Measurements from ENCODE around the gene NAV1. TPM values are rescaled to one million over a fixed set of nuclear protein-coding genes. Genes with fewer than 3 reads are reported as not detected.
A peak's percentile ranks its signal among the peaks of the same experiment; 100 is the strongest.
"Not testable (repeated sequence)": the region's sequence is repeated elsewhere in the genome, so short reads cannot be mapped to it uniquely, and the experiment has no call there.

Gene NAV1
- 1 to 10 TPM in 2 of 4 donors, under 1 TPM in 2; 0.67 to 6.4 (median 3.4) TPM for polyA plus RNA-seq
- long read RNA-seq, donor 1, result 0 reads
- long read RNA-seq, donor 2, result 0 reads
- long read RNA-seq, donor 3, result 0 reads
- long read RNA-seq, donor 4, result 0 reads
- long read RNA-seq, donor 5, result 0 reads
- long read RNA-seq, donor 6, result 0 reads
- long read RNA-seq, donor 7, result 0 reads
- long read RNA-seq, donor 8, result 0 reads
- long read RNA-seq, donor 9, result 0 reads
- long read RNA-seq, donor 10, partial matches to known transcripts, result 5 of 5 reads
- long read RNA-seq, donor 10, other reads (novel, unspliced or antisense), result 0 of 5 reads

- H3K27ac ChIP-seq (ENCODE audit: low read depth in 1 of 3, low read length in 2 of 3), result peak within 1 kb of the TSS in 2 of 3 donors; percentile 43 to 72
- DNase-seq, result peak in 1 of 2 donors; percentile 64
- FAIRE-seq, result no peak
- peaks cover 1 to 62% (median 2%) of the 10 kb centered on the region in 3 donors for H3K27me3 ChIP-seq (ENCODE audit: control insufficient read depth in 3 of 3, insufficient read depth in 3 of 3, low read length in 3 of 3)
- H3K4me3 ChIP-seq (ENCODE audit: low read depth in 1 of 3, low read length in 3 of 3), result peak within 1 kb of the TSS; percentile 25 to 51 (median 48)
- no peaks in the 10 kb centered on the region for H3K9me3 ChIP-seq (ENCODE audit: control insufficient read depth in 2 of 2, insufficient read depth in 1 of 2, low read depth in 1 of 2, low read length in 1 of 2)
- no peaks in the 10 kb centered on the region for H3K36me3 ChIP-seq (ENCODE audit: control insufficient read depth in 3 of 3, insufficient read depth in 2 of 3, low read depth in 1 of 3, low read length in 3 of 3)
- WGBS, 3 donors, result 1% methylated on average over 52 to 93 of the region's 93 CpGs
- peaks cover 0 to 19% (median 2%) of the 10 kb centered on the region in 3 donors for H3K4me1 ChIP-seq (ENCODE audit: control insufficient read depth in 3 of 3, insufficient read depth in 2 of 3, low read depth in 1 of 3, low read length in 2 of 3)
Observed at GRCh38 chr1:201538612-201539551, at the start of gene NAV1. Gene NAV1 (plus strand): TSS chr1:201539127. CDS start chr1:201622885, 83,758 bp downstream.

GRCh38 chr1:201489643-201490261, 49.2 kb upstream of the NAV1 start:
- DNase-seq (no peak), FAIRE-seq (no peak)
- no peak overlapping the region for H3K4me3 ChIP-seq (ENCODE audit: low read depth in 1 of 3, low read length in 3 of 3)
- peaks cover 0 to 4% of the 10 kb centered on the region in 2 donors for H3K9me3 ChIP-seq (ENCODE audit: control insufficient read depth in 2 of 2, insufficient read depth in 1 of 2, low read depth in 1 of 2, low read length in 1 of 2)
- peaks cover 3 to 81% (median 6%) of the 10 kb centered on the region in 3 donors for H3K36me3 ChIP-seq (ENCODE audit: control insufficient read depth in 3 of 3, insufficient read depth in 2 of 3, low read depth in 1 of 3, low read length in 3 of 3)
- peaks cover 0 to 17% (median 3%) of the 10 kb centered on the region in 3 donors for H3K4me1 ChIP-seq (ENCODE audit: control insufficient read depth in 3 of 3, insufficient read depth in 2 of 3, low read depth in 1 of 3, low read length in 2 of 3)
- peak overlapping the region in 1 of 3 donors; percentile 67 for H3K27ac ChIP-seq (ENCODE audit: low read depth in 1 of 3, low read length in 2 of 3)
- 88 to 95% (median 92%) methylated on average over 6 of the region's 6 CpGs for WGBS, 3 donors
- H3K27me3 ChIP-seq (ENCODE audit: control insufficient read depth in 3 of 3, insufficient read depth in 3 of 3, low read length in 3 of 3), result no peaks in the 10 kb centered on the region

- Histone ChIP-seq H3K9me3 (ENCODE audit: control insufficient read depth in 2 of 2, insufficient read depth in 1 of 2, low read depth in 1 of 2, low read length in 1 of 2) (peaks cover 0 to 4% of the 10 kb centered on the region in 2 donors), H3K27ac (ENCODE audit: low read depth in 1 of 3, low read length in 2 of 3) (no peak overlapping the region), H3K36me3 (ENCODE audit: control insufficient read depth in 3 of 3, insufficient read depth in 2 of 3, low read depth in 1 of 3, low read length in 3 of 3) (peaks cover 3 to 75% (median 6%) of the 10 kb centered on the region in 3 donors), H3K27me3 (ENCODE audit: control insufficient read depth in 3 of 3, insufficient read depth in 3 of 3, low read length in 3 of 3) (no peaks in the 10 kb centered on the region), H3K4me1 (ENCODE audit: control insufficient read depth in 3 of 3, insufficient read depth in 2 of 3, low read depth in 1 of 3, low read length in 2 of 3) (peaks cover 0 to 27% (median 3%) of the 10 kb centered on the region in 3 donors), H3K4me3 (ENCODE audit: low read depth in 1 of 3, low read length in 3 of 3) (no peak overlapping the region)
- WGBS, 3 donors, result 51 to 68% (median 62%) methylated on average over 3 of the region's 3 CpGs
- DNase-seq (no peak), FAIRE-seq (no peak)
Observed at GRCh38 chr1:201490708-201491131, 48.2 kb upstream of the NAV1 start.

- Histone ChIP-seq H3K36me3 (ENCODE audit: control insufficient read depth in 3 of 3, insufficient read depth in 2 of 3, low read depth in 1 of 3, low read length in 3 of 3) (peaks cover 2 to 65% (median 6%) of the 10 kb centered on the region in 3 donors), H3K4me3 (ENCODE audit: low read depth in 1 of 3, low read length in 3 of 3) (no peak overlapping the region), H3K9me3 (ENCODE audit: control insufficient read depth in 2 of 2, insufficient read depth in 1 of 2, low read depth in 1 of 2, low read length in 1 of 2) (peaks cover 0 to 4% of the 10 kb centered on the region in 2 donors), H3K4me1 (ENCODE audit: control insufficient read depth in 3 of 3, insufficient read depth in 2 of 3, low read depth in 1 of 3, low read length in 2 of 3) (peaks cover 0 to 39% (median 5%) of the 10 kb centered on the region in 3 donors), H3K27me3 (ENCODE audit: control insufficient read depth in 3 of 3, insufficient read depth in 3 of 3, low read length in 3 of 3) (no peaks in the 10 kb centered on the region), H3K27ac (ENCODE audit: low read depth in 1 of 3, low read length in 2 of 3) (peak overlapping the region in 2 of 3 donors; percentile 9 to 62)
- 73 to 92% (median 80%) methylated on average over 3 of the region's 3 CpGs for WGBS, 3 donors
- DNase-seq (no peak), FAIRE-seq (no peak)
Observed at GRCh38 chr1:201491896-201492511, 46.9 kb upstream of the NAV1 start.

- not testable (repeated sequence) for H3K4me3 ChIP-seq (ENCODE audit: low read depth in 1 of 3, low read length in 3 of 3); FAIRE-seq; DNase-seq; H3K27me3 ChIP-seq (ENCODE audit: control insufficient read depth in 3 of 3, insufficient read depth in 3 of 3, low read length in 3 of 3); H3K9me3 ChIP-seq (ENCODE audit: control insufficient read depth in 2 of 2, insufficient read depth in 1 of 2, low read depth in 1 of 2, low read length in 1 of 2)
- 90 to 94% (median 93%) methylated on average over 3 of the region's 3 CpGs for WGBS, 3 donors
- peak overlapping the region in 2 of 3 donors; percentile 62 to 91 for H3K27ac ChIP-seq (ENCODE audit: low read depth in 1 of 3, low read length in 2 of 3)
- H3K4me1 ChIP-seq (ENCODE audit: control insufficient read depth in 3 of 3, insufficient read depth in 2 of 3, low read depth in 1 of 3, low read length in 2 of 3), result peaks cover 0 to 39% (median 5%) of the 10 kb centered on the region in 3 donors
- H3K36me3 ChIP-seq (ENCODE audit: control insufficient read depth in 3 of 3, insufficient read depth in 2 of 3, low read depth in 1 of 3, low read length in 3 of 3), result peaks cover 2 to 62% (median 6%) of the 10 kb centered on the region in 3 donors
Observed at GRCh38 chr1:201493026-201493656, 45.8 kb upstream of the NAV1 start.

GRCh38 chr1:201493757-201494617, 44.9 kb upstream of the NAV1 start:
- Histone ChIP-seq H3K27ac (ENCODE audit: low read depth in 1 of 3, low read length in 2 of 3) (peak overlapping the region in 2 of 3 donors; percentile 47 to 91), H3K27me3 (ENCODE audit: control insufficient read depth in 3 of 3, insufficient read depth in 3 of 3, low read length in 3 of 3) (no peaks in the 10 kb centered on the region), H3K4me3 (ENCODE audit: low read depth in 1 of 3, low read length in 3 of 3) (no peak overlapping the region), H3K4me1 (ENCODE audit: control insufficient read depth in 3 of 3, insufficient read depth in 2 of 3, low read depth in 1 of 3, low read length in 2 of 3) (peaks cover 0 to 39% (median 5%) of the 10 kb centered on the region in 3 donors), H3K36me3 (ENCODE audit: control insufficient read depth in 3 of 3, insufficient read depth in 2 of 3, low read depth in 1 of 3, low read length in 3 of 3) (peaks cover 0 to 64% (median 6%) of the 10 kb centered on the region in 3 donors), H3K9me3 (ENCODE audit: control insufficient read depth in 2 of 2, insufficient read depth in 1 of 2, low read depth in 1 of 2, low read length in 1 of 2) (peaks cover 0 to 4% of the 10 kb centered on the region in 2 donors)
- 40 to 70% (median 59%) methylated on average over 15 of the region's 15 CpGs for WGBS, 3 donors
- peak in 1 of 2 donors; percentile 53 for DNase-seq
- FAIRE-seq, result no peak
